Measurements from ENCODE around the gene SHB.
"Not testable (repeated sequence)": the region's sequence is repeated elsewhere in the genome, so short reads cannot be mapped to it uniquely, and the experiment has no call there.

Gene SHB

GRCh38 chr9:38045939-38046338 lies 23.1 kb downstream of the SHB start:
- H3K27ac Mint-ChIP-seq; H3K4me3 Mint-ChIP-seq; H3K27me3 Mint-ChIP-seq (ENCODE audit: low read depth); H3K9me3 Mint-ChIP-seq; H3K36me3 Mint-ChIP-seq (ENCODE audit: low read depth); H3K4me1 Mint-ChIP-seq (ENCODE audit: low read depth): not testable (repeated sequence)

GRCh38 chr9:38044706-38045105 lies 24.3 kb downstream of the SHB start:
- Mint-ChIP-seq H3K9me3 (no peaks in the 10 kb centered on the region), H3K4me1 (ENCODE audit: low read depth) (peaks cover 5% of the 10 kb centered on the region), H3K27ac (no peak overlapping the region), H3K36me3 (ENCODE audit: low read depth) (no peaks in the 10 kb centered on the region), H3K27me3 (ENCODE audit: low read depth) (no peaks in the 10 kb centered on the region), H3K4me3 (no peak overlapping the region)

GRCh38 chr9:38043931-38044623 lies 24.9 kb downstream of the SHB start:
- Mint-ChIP-seq H3K9me3 (no peaks in the 10 kb centered on the region), H3K4me3 (no peak overlapping the region), H3K36me3 (ENCODE audit: low read depth) (no peaks in the 10 kb centered on the region), H3K27ac (no peak overlapping the region), H3K27me3 (ENCODE audit: low read depth) (no peaks in the 10 kb centered on the region), H3K4me1 (ENCODE audit: low read depth) (peaks cover 5% of the 10 kb centered on the region)

GRCh38 chr9:38042626-38043357 lies 26.2 kb downstream of the SHB start:
- H3K4me1 Mint-ChIP-seq (ENCODE audit: low read depth), result peaks cover 5% of the 10 kb centered on the region
- H3K4me3 Mint-ChIP-seq, result no peak overlapping the region
- no peaks in the 10 kb centered on the region for H3K27me3 Mint-ChIP-seq (ENCODE audit: low read depth)
- no peaks in the 10 kb centered on the region for H3K36me3 Mint-ChIP-seq (ENCODE audit: low read depth)
- H3K27ac Mint-ChIP-seq, result no peak overlapping the region
- H3K9me3 Mint-ChIP-seq, result no peaks in the 10 kb centered on the region

GRCh38 chr9:38041564-38042243 lies 27.3 kb downstream of the SHB start:
- Mint-ChIP-seq H3K4me3 (no peak overlapping the region), H3K4me1 (ENCODE audit: low read depth) (no peaks in the 10 kb centered on the region)

GRCh38 chr9:38039907-38040682 lies 28.9 kb downstream of the SHB start:
- Mint-ChIP-seq H3K9me3 (no peaks in the 10 kb centered on the region), H3K4me1 (ENCODE audit: low read depth) (no peaks in the 10 kb centered on the region), H3K27me3 (ENCODE audit: low read depth) (no peaks in the 10 kb centered on the region), H3K4me3 (no peak overlapping the region), H3K36me3 (ENCODE audit: low read depth) (no peaks in the 10 kb centered on the region), H3K27ac (no peak overlapping the region)

More at GRCh38 chr9:38041564-38042243, 27.3 kb downstream of the SHB start:
- Mint-ChIP-seq H3K27ac (no peak overlapping the region), H3K36me3 (ENCODE audit: low read depth) (no peaks in the 10 kb centered on the region), H3K27me3 (ENCODE audit: low read depth) (no peaks in the 10 kb centered on the region), H3K9me3 (no peaks in the 10 kb centered on the region)

- no peaks in the 10 kb centered on the region for H3K9me3 Mint-ChIP-seq
These were observed 29.7 kb downstream of the SHB start for GRCh38 chr9:38039090-38039906.

GRCh38 chr9:38038307-38039089 lies 30.5 kb downstream of the SHB start:
- H3K9me3 Mint-ChIP-seq, result no peaks in the 10 kb centered on the region
- no peak overlapping the region for H3K4me3 Mint-ChIP-seq
- no peaks in the 10 kb centered on the region for H3K4me1 Mint-ChIP-seq (ENCODE audit: low read depth)
- no peak overlapping the region for H3K27ac Mint-ChIP-seq
- no peaks in the 10 kb centered on the region for H3K36me3 Mint-ChIP-seq (ENCODE audit: low read depth)
- no peaks in the 10 kb centered on the region for H3K27me3 Mint-ChIP-seq (ENCODE audit: low read depth)

More at GRCh38 chr9:38039090-38039906, 29.7 kb downstream of the SHB start:
- H3K4me1 Mint-ChIP-seq (ENCODE audit: low read depth), result no peaks in the 10 kb centered on the region
- H3K27me3 Mint-ChIP-seq (ENCODE audit: low read depth), result no peaks in the 10 kb centered on the region
- no peak overlapping the region for H3K27ac Mint-ChIP-seq
- no peak overlapping the region for H3K4me3 Mint-ChIP-seq
- no peaks in the 10 kb centered on the region for H3K36me3 Mint-ChIP-seq (ENCODE audit: low read depth)

- Mint-ChIP-seq H3K27me3 (ENCODE audit: low read depth) (no peaks in the 10 kb centered on the region), H3K4me3 (no peak overlapping the region), H3K4me1 (ENCODE audit: low read depth) (no peaks in the 10 kb centered on the region), H3K27ac (no peak overlapping the region), H3K9me3 (no peaks in the 10 kb centered on the region), H3K36me3 (ENCODE audit: low read depth) (no peaks in the 10 kb centered on the region)
These were observed 31.1 kb downstream of the SHB start for GRCh38 chr9:38037981-38038306.

- Mint-ChIP-seq H3K27ac (no peak overlapping the region), H3K4me1 (ENCODE audit: low read depth) (no peaks in the 10 kb centered on the region), H3K4me3 (no peak overlapping the region), H3K9me3 (no peaks in the 10 kb centered on the region), H3K36me3 (ENCODE audit: low read depth) (no peaks in the 10 kb centered on the region), H3K27me3 (ENCODE audit: low read depth) (no peaks in the 10 kb centered on the region)
These were observed 32.5 kb downstream of the SHB start for GRCh38 chr9:38036359-38037084.

GRCh38 chr9:38035873-38036272 lies 33.2 kb downstream of the SHB start:
- Mint-ChIP-seq H3K27ac (no peak overlapping the region), H3K9me3 (no peaks in the 10 kb centered on the region), H3K27me3 (ENCODE audit: low read depth) (no peaks in the 10 kb centered on the region), H3K36me3 (ENCODE audit: low read depth) (no peaks in the 10 kb centered on the region), H3K4me1 (ENCODE audit: low read depth) (no peaks in the 10 kb centered on the region), H3K4me3 (no peak overlapping the region)

- H3K4me3 Mint-ChIP-seq, result no peak overlapping the region
- H3K4me1 Mint-ChIP-seq (ENCODE audit: low read depth), result peaks cover 3% of the 10 kb centered on the region
- no peaks in the 10 kb centered on the region for H3K36me3 Mint-ChIP-seq (ENCODE audit: low read depth)
- no peaks in the 10 kb centered on the region for H3K9me3 Mint-ChIP-seq
- H3K27ac Mint-ChIP-seq, result no peak overlapping the region
- H3K27me3 Mint-ChIP-seq (ENCODE audit: low read depth), result no peaks in the 10 kb centered on the region
These were observed 35.1 kb downstream of the SHB start for GRCh38 chr9:38033941-38034340.
